Fibroblast of peridontal ligament (primary cell): ENCODE measurements around the gene RPL27.
"Not testable (repeated sequence)": the region's sequence is repeated elsewhere in the genome, so short reads cannot be mapped to it uniquely, and the experiment has no call there.

Experiments used
- DNase-seq: peaks from one replicate; pipeline ENCODE4 v3.0.0-alpha.2; 2010; ENCODE audit errors: extremely low read depth

Gene RPL27

GRCh38 chr17:42997984-42998938, at the start of gene RPL27:
Gene RPL27 (plus strand): TSS chr17:42998419. CDS start chr17:42998751, 332 bp downstream.
- DNase-seq = peak; percentile 100

DNA sequence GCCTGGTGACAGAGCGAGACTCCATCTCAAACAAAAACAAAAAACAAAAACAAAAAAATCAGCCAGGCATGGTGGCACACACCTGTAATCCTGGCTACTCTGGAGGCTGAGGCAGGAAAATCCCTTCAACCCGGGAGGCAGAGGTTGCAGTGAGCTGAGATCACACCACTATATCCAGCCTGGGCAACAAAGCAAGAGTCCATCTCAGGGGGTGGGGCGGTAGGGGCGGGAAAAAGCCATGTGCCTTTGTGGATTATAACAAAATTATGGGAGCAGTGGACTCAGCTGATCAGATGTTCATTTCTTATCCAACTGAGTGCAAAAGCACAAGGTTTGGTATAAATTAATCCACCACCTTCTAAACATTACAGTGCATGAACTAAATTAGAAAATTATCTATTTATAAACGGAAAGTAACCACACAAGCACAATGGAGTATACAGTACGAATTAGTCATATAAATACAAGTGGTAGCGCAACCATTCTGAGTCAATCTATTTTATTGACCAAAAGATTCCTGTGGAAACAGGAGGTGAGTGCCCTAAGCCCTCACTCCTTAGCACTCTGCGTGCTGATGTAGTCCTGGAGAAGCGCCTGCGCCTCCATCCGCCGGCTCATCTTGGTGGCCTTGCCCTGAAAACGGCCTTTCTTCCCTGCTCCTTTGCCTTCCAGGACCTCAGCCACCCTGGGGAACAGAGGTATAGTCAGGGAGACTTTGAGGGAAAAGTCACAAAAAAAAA, 48.0 kb upstream of the RPL27 start:
- peak; percentile 68 for DNase-seq

DNA sequence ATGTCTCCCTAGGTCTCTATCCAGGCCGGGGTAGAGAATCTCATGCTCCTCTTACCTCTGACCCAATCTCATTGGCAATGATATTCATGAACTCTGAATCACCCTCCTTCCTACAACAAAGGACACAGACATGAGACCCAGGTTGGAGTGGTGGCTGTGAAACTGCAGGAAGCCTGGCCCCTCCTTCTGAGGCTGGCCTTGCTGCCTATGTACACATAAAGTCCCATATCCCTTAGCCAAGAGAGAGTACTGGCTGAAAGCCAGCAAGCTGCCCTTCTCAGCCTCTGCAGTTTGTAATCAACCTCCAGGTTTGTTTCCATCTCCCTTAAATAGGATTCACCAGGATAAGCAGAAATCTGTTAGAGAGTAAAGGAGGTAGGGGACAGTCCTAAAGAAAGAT, 44.5 kb upstream of the RPL27 start:
- no peak for DNase-seq

GRCh38 chr17:42964161-42964932, 33.9 kb upstream of the RPL27 start, which contains the start of gene AARSD1:
Gene AARSD1 (minus strand): TSS chr17:42964454. CDS start chr17:42964440, 14 bp downstream.
- peak; percentile 96 for DNase-seq

- no peak for DNase-seq
These were observed 30.3 kb upstream of the RPL27 start for GRCh38 chr17:42967925-42968324.

- DNase-seq = peak; percentile 20
These were observed 29.1 kb upstream of the RPL27 start for GRCh38 chr17:42969001-42969581.

GRCh38 chr17:42971589-42971988, 26.6 kb upstream of the RPL27 start:
- DNase-seq = no peak

DNA sequence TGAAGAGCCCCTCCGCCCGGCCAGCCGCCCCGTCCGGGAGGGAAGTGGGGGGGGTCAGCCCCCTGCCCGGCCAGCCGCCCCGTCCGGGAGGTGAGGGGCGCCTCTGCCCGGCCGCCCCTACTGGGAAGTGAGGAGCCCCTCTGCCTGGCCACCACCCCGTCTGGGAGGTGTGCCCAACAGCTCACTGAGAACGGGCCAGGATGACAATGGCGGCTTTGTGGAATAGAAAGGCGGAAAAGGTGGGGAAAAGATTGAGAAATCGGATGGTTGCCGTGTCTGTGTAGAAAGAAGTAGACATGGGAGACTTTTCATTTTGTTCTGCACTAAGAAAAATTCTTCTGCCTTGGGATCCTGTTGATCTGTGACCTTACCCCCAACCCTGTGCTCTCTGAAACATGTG, 24.9 kb upstream of the RPL27 start:
- DNase-seq = not testable (repeated sequence)

GRCh38 chr17:42975265-42975664, 23.0 kb upstream of the RPL27 start:
- no peak for DNase-seq

GRCh38 chr17:42975701-42976100, 22.5 kb upstream of the RPL27 start:
- DNase-seq = not testable (repeated sequence)

- no peak for DNase-seq
These were observed 18.5 kb upstream of the RPL27 start, which contains the start of gene PTGES3L for GRCh38 chr17:42979511-42980273. Gene PTGES3L (minus strand): TSS chr17:42980080. CDS start chr17:42980053, 27 bp downstream.

DNA sequence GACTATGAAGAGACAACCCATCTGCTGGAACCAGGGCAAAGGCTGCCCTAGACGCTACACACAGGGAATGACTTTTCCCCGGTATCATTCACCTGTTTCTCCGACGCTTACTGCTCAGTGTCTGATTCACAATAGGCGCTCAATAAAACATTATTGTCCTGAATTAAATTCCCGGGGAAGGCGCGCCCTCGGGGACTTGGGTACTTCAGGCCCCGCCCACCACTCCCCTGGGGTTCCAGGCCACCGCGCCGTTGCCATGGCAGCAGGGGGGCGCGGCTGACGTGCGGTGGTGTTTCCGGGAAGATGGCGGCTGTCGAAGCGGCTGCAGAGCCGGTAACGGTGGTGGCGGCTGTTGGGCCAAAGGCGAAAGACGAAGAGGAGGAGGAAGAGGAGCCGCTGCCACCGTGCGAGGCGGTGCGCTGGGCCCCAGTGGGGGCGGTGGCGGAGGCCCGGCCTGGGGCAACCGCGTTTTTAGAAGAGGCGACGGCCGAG, 17.9 kb upstream of the RPL27 start, which contains the start of gene RUNDC1:
RUNDC1 (plus strand) TSS at position 292 of the 492 bp plus-strand sequence; CDS start at position 304, 12 bp downstream.
- peak; percentile 67 for DNase-seq

- DNase-seq = peak; percentile 31
These were observed 17.3 kb upstream of the RPL27 start for GRCh38 chr17:42980766-42981397.

GRCh38 chr17:42982266-42982665, 16.0 kb upstream of the RPL27 start:
- DNase-seq = no peak

- no peak for DNase-seq
These were observed 13.0 kb upstream of the RPL27 start for GRCh38 chr17:42985225-42985624.

GRCh38 chr17:42989141-42989540, 9.1 kb upstream of the RPL27 start:
- DNase-seq = no peak

- DNase-seq = peak; percentile 41
These were observed 8.2 kb upstream of the RPL27 start for GRCh38 chr17:42989726-42990652.

GRCh38 chr17:42991471-42991870, 6.7 kb upstream of the RPL27 start:
- no peak for DNase-seq

- no peak for DNase-seq
These were observed 5.3 kb upstream of the RPL27 start for GRCh38 chr17:42992872-42993271.
